Measurements from ENCODE around the gene GPR146.

Gene GPR146

GRCh38 chr7:1096156-1097119 is 52.1 kb downstream of the GPR146 start:
- TF ChIP-seq POLR2AphosphoS5 (IDR thresholded peaks at IDR 0.05; ENCODE audit: low read depth, low read length): no peak
- TF ChIP-seq, protein P1, sequence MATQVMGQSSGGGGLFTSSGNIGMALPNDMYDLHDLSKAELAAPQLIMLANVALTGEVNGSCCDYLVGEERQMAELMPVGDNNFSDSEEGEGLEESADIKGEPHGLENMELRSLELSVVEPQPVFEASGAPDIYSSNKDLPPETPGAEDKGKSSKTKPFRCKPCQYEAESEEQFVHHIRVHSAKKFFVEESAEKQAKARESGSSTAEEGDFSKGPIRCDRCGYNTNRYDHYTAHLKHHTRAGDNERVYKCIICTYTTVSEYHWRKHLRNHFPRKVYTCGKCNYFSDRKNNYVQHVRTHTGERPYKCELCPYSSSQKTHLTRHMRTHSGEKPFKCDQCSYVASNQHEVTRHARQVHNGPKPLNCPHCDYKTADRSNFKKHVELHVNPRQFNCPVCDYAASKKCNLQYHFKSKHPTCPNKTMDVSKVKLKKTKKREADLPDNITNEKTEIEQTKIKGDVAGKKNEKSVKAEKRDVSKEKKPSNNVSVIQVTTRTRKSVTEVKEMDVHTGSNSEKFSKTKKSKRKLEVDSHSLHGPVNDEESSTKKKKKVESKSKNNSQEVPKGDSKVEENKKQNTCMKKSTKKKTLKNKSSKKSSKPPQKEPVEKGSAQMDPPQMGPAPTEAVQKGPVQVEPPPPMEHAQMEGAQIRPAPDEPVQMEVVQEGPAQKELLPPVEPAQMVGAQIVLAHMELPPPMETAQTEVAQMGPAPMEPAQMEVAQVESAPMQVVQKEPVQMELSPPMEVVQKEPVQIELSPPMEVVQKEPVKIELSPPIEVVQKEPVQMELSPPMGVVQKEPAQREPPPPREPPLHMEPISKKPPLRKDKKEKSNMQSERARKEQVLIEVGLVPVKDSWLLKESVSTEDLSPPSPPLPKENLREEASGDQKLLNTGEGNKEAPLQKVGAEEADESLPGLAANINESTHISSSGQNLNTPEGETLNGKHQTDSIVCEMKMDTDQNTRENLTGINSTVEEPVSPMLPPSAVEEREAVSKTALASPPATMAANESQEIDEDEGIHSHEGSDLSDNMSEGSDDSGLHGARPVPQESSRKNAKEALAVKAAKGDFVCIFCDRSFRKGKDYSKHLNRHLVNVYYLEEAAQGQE (IDR thresholded peaks at IDR 0.05; ENCODE audit: insufficient read depth in 1 of 2, low read depth in 2 of 2, low read length in 2 of 2): no peak
- no peak for TF ChIP-seq SIN3A (IDR thresholded peaks at IDR 0.05; ENCODE audit: borderline replicate concordance, insufficient read depth, low read length)
- no peak for TF ChIP-seq FOXP2 (optimal IDR thresholded peaks at IDR 0.05; ENCODE audit: borderline replicate concordance, extremely low read depth, extremely low read length, insufficient read depth)
- TF ChIP-seq TAF1 (IDR thresholded peaks at IDR 0.05; ENCODE audit: borderline replicate concordance, insufficient read depth, low read length): no peak

- TF ChIP-seq FOXP2 (optimal IDR thresholded peaks at IDR 0.05; ENCODE audit: borderline replicate concordance, extremely low read depth, extremely low read length, insufficient read depth) (no peak), POLR2AphosphoS5 (IDR thresholded peaks at IDR 0.05; ENCODE audit: low read depth, low read length) (no peak), SIN3A (IDR thresholded peaks at IDR 0.05; ENCODE audit: borderline replicate concordance, insufficient read depth, low read length) (no peak), TAF1 (IDR thresholded peaks at IDR 0.05; ENCODE audit: borderline replicate concordance, insufficient read depth, low read length) (no peak)
- TF ChIP-seq, protein P1 (IDR thresholded peaks at IDR 0.05; ENCODE audit: insufficient read depth in 1 of 2, low read depth in 2 of 2, low read length in 2 of 2): no peak
Observed at GRCh38 chr7:1097120-1097504, 52.8 kb downstream of the GPR146 start.

GRCh38 chr7:1098243-1099153 is 54.2 kb downstream of the GPR146 start:
- TF ChIP-seq FOXP2 (optimal IDR thresholded peaks at IDR 0.05; ENCODE audit: borderline replicate concordance, extremely low read depth, extremely low read length, insufficient read depth): no peak
- no peak for TF ChIP-seq POLR2AphosphoS5 (IDR thresholded peaks at IDR 0.05; ENCODE audit: low read depth, low read length)
- no peak for TF ChIP-seq TAF1 (IDR thresholded peaks at IDR 0.05; ENCODE audit: borderline replicate concordance, insufficient read depth, low read length)
- TF ChIP-seq SIN3A (IDR thresholded peaks at IDR 0.05; ENCODE audit: borderline replicate concordance, insufficient read depth, low read length): no peak
- TF ChIP-seq, protein P1 (IDR thresholded peaks at IDR 0.05; ENCODE audit: insufficient read depth in 1 of 2, low read depth in 2 of 2, low read length in 2 of 2): no peak

- TF ChIP-seq TAF1 (IDR thresholded peaks at IDR 0.05; ENCODE audit: borderline replicate concordance, insufficient read depth, low read length) (no peak), SIN3A (IDR thresholded peaks at IDR 0.05; ENCODE audit: borderline replicate concordance, insufficient read depth, low read length) (no peak), POLR2AphosphoS5 (IDR thresholded peaks at IDR 0.05; ENCODE audit: low read depth, low read length) (no peak), FOXP2 (optimal IDR thresholded peaks at IDR 0.05; ENCODE audit: borderline replicate concordance, extremely low read depth, extremely low read length, insufficient read depth) (no peak)
- TF ChIP-seq, protein P1 (IDR thresholded peaks at IDR 0.05; ENCODE audit: insufficient read depth in 1 of 2, low read depth in 2 of 2, low read length in 2 of 2): no peak
Observed at GRCh38 chr7:1099154-1099542, 54.8 kb downstream of the GPR146 start.

Data from PFSK-1 (cell line).